ENCODE results near the gene IKZF1.

Gene IKZF1

GRCh38 chr7:50304129-50304910 lies at the start of gene IKZF1:
Gene IKZF1, plus strand, starts transcription at chr7:50304716. Its CDS starts 14,346 bp downstream, at chr7:50319062.
- DNase-seq, result peak; percentile 82

DNA sequence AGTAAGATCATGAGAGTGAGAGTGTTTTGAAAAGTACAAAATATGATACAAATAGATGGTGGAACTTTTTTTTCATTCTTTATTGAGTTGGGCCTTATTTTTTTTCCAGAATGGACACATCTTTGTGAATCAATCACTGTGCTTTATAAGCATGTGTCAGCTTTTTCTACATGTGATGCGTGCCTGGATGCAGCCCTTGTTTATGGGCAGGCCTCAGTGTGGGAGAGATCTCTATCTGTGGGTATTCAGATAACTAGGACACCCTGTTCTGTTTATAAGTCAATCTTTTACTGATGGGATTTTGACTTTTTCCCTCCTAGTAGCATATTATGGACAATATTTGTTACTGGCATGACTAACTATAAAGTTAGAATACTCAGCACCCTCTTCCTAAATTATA lies 42.9 kb upstream of the IKZF1 start:
- no peak for DNase-seq

DNA sequence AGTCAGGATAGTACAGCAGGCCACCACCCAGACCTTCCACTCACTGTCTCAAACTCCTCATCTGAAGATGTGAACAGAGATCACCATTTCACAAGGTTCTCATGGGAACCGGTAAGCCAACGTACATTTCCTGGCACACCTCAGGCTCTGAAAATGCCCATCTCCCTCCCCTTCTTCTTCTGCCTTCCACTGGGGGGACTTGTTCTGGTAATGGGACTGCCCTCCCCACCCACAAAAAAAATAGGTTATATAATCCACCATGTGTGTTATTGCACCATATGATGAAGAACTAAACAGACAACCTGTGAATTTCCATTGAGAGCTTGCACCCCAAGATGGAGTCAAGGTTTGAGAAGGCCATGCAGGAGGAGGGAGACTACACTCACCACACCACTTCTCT lies 42.1 kb upstream of the IKZF1 start:
- no peak for DNase-seq

- no peak for DNase-seq
Observed at GRCh38 chr7:50262916-50263690, 41.4 kb upstream of the IKZF1 start.

GRCh38 chr7:50264908-50265307 lies 39.6 kb upstream of the IKZF1 start:
- DNase-seq, result peak; percentile 56

GRCh38 chr7:50265968-50266634 lies 38.4 kb upstream of the IKZF1 start:
- no peak for DNase-seq

GRCh38 chr7:50266635-50267386 lies 37.7 kb upstream of the IKZF1 start:
- peak; percentile 85 for DNase-seq

GRCh38 chr7:50267525-50268041 lies 36.9 kb upstream of the IKZF1 start:
- DNase-seq, result no peak

- peak; percentile 44 for DNase-seq
Observed at GRCh38 chr7:50268223-50268622, 36.3 kb upstream of the IKZF1 start.

DNA sequence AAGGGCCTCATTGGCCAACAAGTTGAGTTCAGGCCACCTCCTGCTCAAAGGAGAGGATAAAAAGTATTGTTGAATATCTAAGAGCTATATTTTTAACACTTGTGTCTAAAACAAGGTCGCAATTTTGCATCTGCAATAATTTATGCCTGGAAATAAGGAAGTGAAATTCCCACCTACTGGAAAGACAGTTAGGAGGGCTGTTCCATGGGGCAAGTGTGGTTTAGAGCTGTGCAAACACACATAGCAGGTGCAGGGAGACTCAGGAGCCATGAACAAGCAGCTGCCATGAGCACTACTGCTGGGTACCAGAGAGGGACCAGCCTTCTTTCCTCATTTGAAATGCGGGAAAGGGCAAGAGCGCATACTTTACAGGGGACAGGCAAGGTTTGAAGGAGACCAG lies 35.5 kb upstream of the IKZF1 start:
- DNase-seq, result no peak

- no peak for DNase-seq
Observed at GRCh38 chr7:50270531-50271018, 33.9 kb upstream of the IKZF1 start.

DNA sequence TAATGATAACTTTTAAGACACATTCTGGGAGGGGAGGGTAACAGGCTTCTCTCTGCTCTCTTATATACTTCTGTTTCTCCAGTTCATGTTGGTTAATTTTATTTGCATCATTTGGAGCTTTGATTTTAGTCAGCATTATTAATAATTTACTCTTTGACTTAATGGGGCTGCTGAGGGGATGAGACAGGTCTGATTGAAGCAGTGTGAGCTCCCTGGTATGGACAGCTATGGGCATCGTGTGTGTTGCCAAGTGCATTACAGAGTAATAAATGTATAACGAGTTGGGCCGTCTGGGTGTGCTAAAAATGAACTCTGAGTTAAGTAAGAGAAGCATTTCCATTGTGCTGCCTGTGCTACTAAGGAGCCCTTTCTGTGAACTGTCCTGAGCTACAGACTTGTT lies 31.7 kb upstream of the IKZF1 start:
- DNase-seq, result no peak

DNA sequence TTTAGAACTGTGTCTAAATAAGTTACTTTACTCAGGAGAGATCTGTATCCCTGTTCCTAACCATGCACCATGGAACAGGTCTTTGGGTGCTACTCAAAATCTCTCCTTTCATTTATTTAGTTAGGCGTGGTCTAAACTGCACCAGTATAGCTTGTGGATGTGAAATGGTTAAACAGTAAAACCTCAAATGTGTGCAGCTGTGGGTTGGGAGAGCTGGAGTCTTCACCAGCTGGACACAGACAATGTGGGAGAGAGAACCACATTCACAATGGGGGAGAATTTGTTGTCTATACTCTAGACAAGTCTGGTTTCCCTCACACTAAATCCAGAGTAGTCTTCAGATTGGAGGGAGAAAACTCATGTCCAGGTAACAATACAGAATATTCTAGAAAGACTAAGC lies 31.2 kb upstream of the IKZF1 start:
- DNase-seq, result no peak

DNA sequence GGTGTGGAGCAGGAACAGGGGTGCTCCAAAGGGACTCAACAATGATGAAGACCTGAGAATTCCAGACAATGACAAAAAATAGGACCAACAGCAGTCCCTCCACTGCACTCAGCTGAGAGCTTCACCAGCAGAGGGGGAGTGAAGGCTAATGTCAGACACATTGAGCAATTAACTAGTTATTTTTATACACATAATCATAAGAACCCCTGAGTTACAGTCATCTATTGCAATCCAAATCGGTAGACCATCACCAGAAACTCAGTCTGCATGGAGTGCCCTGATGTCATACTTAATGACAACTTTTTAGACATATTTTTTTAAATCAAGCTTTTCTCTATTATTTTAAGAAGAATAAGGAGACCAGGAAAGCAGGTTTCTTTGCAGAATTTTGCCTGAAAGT lies 30.6 kb upstream of the IKZF1 start:
- DNase-seq, result no peak

DNA sequence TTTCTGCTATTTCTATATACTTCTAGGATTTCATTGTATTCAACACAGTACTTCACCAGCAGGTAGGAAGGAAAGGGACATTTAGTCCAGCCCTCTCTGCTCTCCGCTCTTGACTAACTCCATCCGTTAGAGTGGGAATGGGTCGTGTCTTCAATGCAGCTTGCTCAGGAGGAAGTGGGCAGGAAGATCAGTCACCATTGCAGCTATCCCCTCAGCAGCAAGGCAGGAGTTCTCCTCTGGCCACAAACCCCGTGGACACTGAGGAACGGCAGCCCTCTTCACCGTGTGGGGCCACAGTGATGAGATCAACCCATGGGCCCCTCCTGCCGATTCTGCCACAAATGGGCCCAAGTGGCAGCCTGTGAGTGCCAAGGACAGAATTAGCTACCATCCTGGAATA lies 30.2 kb upstream of the IKZF1 start:
- DNase-seq, result no peak

GRCh38 chr7:50275430-50275829 lies 29.1 kb upstream of the IKZF1 start:
- DNase-seq, result no peak

GRCh38 chr7:50276483-50276882 lies 28.0 kb upstream of the IKZF1 start:
- DNase-seq, result no peak

GRCh38 chr7:50278120-50278519 lies 26.4 kb upstream of the IKZF1 start:
- DNase-seq, result no peak

DNA sequence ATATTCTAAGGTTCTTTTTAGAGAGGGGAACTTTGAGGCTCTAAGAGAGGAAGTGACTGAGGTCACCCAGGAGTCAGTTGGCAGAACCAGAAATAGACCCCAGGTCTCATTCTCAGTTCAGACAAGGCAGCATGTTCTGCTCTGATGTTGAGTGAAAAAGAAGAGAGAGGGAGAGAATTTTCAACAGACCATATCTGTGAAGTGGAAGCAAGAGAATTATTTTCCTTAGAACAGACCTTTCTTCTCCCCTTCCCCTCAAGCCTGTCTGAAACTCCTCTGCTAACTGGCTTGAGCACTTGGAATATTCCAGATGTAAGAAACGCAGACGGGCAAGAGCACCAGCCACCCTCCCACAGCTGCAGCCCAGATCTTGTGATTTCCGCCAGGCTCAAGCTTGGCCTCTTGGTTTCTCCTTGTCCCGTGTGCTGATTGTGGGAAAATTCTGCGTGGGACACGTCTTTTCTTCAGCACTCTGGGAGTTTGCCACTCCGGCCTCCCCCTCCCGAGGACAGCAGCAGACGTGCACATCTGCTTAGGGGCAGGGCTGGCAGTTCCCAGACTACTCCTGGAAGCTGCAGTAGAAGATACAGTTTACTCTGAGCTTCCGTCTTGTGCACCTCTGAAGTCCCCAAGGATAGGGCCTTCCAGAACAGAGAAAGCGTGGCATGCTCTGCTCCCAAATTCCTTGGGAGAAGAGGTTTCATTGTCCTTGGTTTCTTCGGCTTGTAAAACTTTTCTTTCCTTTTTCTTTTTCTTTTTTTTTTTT lies 22.7 kb upstream of the IKZF1 start:
- no peak for DNase-seq

DNA sequence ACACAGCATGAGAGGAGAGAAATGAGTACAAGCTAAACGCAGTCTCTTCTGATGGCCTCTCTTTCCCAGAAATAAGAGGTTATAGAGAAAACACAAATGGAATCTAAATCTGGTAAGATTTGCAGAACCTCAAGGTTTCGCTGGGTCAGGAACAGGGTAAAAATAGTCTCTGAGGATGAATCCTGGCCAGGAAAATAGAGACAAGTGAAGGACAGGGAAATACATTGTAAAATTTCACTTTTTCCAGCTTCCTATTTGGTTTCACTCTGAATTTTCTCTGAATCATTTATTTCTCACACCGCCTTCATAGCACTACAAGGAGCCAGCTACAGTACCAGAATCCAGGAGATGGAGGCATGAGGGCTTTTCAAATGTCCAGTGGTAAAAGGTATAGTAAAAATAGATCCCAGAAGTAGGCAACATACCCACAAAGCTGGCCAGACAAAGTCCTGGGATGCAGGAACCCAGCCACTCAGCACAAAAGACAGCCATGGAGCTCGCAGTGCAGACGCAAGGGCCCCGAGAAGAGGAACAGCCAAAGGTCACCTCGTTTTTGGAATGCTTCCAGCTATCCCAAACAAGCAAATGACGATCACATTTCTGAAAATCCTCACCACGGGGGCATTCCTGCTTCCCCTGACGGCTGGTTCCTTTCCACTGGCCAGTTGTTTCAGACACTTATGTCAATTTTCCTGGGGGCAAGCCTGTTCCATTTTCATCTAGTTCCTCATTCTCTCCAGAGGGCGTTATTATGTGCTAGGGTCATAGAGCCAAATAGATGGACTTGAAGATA lies 21.5 kb upstream of the IKZF1 start:
- no peak for DNase-seq

DNA sequence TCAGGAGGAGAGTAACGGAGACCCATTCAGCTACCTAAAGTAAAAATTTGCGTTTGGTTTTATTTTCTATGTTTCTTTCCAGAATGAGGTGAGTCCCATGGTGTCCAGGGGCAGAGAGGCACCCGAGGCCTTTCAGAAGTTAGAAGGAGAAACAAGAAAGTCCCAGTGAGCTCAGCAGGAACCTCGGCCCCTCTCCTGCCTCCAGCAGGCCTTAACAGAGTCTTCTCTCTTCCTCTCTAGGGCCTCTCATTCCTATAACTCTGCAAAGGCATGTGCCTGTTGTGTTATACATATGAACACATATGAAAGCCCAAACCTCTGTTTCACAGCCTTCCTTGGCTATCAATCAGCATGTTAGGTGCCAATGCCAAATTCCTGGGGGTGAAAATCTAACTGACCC lies 20.8 kb upstream of the IKZF1 start:
- DNase-seq, result no peak
